Esophagus squamous epithelium (tissue), 4 donors: ENCODE measurements around the gene LEPROT.

Experiments used
- POLR2A ChIP-seq, 4 donors: fragments of 450-650 bp; IDR thresholded peaks; one replicate each; pipeline ENCODE4 v1.6.1; 2017; ENCODE audit warnings: antibody characterized with exemption in 4 of 4, mild to moderate bottlenecking in 4 of 4, moderate library complexity in 3 of 4
- TF ChIP-seq, protein P1 (sequence below), 6 experiments: fragments of 450-650 bp in 4 of 6; fragments of 200-600 bp in 2 of 6; sonication (generic) in 2 of 6; IDR thresholded peaks; one replicate each; pipeline ENCODE4 v1.5.1; 2016 to 2019; ENCODE audit warnings: antibody characterized with exemption in 6 of 6, mild to moderate bottlenecking in 4 of 6, moderate library complexity in 4 of 6

DNA sequence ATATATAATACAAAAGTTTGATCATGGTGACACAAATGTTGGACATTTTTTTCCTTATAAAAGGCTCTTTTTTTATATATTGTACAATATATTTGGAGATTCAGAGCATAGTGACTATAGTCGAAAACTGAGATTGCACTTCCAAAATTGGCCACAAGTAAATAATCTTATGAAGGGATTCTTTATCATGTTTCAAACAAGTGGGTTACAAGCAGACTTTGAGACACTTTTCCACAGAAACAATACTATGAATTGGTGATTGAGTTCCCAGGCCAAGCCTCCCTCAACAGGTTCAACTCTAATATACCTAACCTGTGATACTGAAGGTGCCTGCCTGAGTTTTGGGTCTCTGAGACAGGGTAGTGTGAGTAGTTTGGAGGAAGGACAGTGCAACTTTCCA lies 13.8 kb downstream of the LEPROT start:
- TF ChIP-seq, protein P1, sequence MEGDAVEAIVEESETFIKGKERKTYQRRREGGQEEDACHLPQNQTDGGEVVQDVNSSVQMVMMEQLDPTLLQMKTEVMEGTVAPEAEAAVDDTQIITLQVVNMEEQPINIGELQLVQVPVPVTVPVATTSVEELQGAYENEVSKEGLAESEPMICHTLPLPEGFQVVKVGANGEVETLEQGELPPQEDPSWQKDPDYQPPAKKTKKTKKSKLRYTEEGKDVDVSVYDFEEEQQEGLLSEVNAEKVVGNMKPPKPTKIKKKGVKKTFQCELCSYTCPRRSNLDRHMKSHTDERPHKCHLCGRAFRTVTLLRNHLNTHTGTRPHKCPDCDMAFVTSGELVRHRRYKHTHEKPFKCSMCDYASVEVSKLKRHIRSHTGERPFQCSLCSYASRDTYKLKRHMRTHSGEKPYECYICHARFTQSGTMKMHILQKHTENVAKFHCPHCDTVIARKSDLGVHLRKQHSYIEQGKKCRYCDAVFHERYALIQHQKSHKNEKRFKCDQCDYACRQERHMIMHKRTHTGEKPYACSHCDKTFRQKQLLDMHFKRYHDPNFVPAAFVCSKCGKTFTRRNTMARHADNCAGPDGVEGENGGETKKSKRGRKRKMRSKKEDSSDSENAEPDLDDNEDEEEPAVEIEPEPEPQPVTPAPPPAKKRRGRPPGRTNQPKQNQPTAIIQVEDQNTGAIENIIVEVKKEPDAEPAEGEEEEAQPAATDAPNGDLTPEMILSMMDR (IDR thresholded peaks at IDR 0.05) = peak in 3 of 6 experiments; percentile 4 to 14 (median 10)
- TF ChIP-seq POLR2A (IDR thresholded peaks at IDR 0.05) = no peak
